KOPT-K1 (cell line): ENCODE measurements around the gene TBL1XR1.

ENCODE experiments used
- H3K27ac ChIP-seq: fragments of 200-600 bp; sonication (generic); 2 replicates; pipeline ENCODE4 v1.5.1; 2016; ENCODE audit warnings: antibody characterized with exemption, mild to moderate bottlenecking, low read depth, low read length; ENCODE audit not compliant: poor library complexity, severe bottlenecking
- H3K36me3 ChIP-seq: fragments of 200-600 bp; sonication (generic); 2 replicates; pipeline ENCODE4 v1.5.1; 2017; ENCODE audit warnings: antibody characterized with exemption, mild to moderate bottlenecking, low read length, moderate library complexity; ENCODE audit not compliant: insufficient read depth
- H3K9me3 ChIP-seq: fragments of 200-600 bp; sonication (generic); 2 replicates; pipeline ENCODE4 v1.5.1; 2017; ENCODE audit warnings: antibody characterized with exemption, low read length, mild to moderate bottlenecking; ENCODE audit not compliant: insufficient read depth, poor library complexity, severe bottlenecking

The TBL1XR1 gene

DNA sequence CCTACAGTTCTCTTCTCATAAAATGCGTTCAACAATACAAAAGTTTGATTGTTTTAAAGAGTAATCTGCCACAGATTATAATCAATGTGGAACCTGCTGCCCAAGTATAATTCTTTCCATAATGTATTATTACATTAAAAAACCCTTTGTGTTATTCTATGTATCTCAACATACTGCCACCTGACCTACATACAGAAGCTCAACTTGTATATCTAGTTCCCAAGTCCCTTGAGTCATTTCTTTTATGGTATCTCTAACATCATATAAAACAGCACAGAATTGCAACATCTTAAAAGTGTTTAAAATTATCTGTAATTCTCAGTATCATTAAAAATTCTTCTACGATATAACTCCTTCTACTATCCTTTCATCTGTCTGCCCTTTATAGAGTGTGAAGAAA, 70.3 kb downstream of the TBL1XR1 start:
- Histone ChIP-seq H3K27ac (no peak overlapping the region), H3K36me3 (peaks cover 49% of the 10 kb centered on the region), H3K9me3 (no peaks in the 10 kb centered on the region)

- Histone ChIP-seq H3K36me3 (peaks cover 41% of the 10 kb centered on the region), H3K27ac (no peak overlapping the region), H3K9me3 (no peaks in the 10 kb centered on the region)
Observed at GRCh38 chr3:177126015-177126773, 71.1 kb downstream of the TBL1XR1 start.

DNA sequence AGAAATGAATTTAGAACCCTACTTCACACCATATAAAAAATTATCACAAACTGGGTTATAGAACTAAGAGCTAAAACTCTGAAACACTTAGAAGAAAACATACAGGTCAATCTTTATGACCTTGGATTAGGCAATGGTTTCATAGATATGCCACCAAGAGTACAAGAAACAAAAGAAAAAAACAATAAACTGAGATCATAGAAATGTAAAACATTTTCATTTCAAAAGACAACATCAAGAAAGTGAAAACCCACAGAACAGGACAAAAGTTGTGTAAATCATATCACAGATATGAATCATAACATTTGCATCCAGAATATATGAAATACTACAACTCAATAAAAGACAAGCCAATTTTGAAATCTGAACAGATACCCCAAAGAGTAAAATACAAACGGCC, 72.4 kb downstream of the TBL1XR1 start:
- no peak overlapping the region for H3K27ac ChIP-seq
- no peaks in the 10 kb centered on the region for H3K9me3 ChIP-seq
- peaks cover 29% of the 10 kb centered on the region for H3K36me3 ChIP-seq

DNA sequence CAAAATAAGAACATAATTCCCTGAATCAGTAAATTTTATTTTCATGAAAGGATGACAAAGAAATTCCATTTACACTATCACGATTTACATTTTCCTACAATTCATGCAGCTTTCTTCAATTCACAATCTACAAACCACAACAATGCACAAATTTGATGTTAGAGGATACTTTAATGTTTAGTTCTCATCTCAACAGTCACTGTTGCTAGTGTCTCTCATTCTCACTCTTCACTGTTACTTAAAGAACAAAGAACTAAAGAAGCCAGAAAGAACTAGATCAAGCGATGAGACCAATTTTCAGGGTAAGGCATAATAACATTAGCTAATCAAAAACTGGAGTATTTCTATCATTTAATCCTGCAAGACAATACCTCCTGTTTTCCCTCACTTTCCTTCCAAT, 73.5 kb downstream of the TBL1XR1 start:
- Histone ChIP-seq H3K27ac (no peak overlapping the region), H3K36me3 (peaks cover 22% of the 10 kb centered on the region), H3K9me3 (no peaks in the 10 kb centered on the region)

- Histone ChIP-seq H3K27ac (no peak overlapping the region), H3K36me3 (peaks cover 9% of the 10 kb centered on the region), H3K9me3 (no peaks in the 10 kb centered on the region)
Observed at GRCh38 chr3:177122183-177122856, 75.0 kb downstream of the TBL1XR1 start.

- peaks cover 4% of the 10 kb centered on the region for H3K36me3 ChIP-seq
- H3K27ac ChIP-seq = no peak overlapping the region
- no peaks in the 10 kb centered on the region for H3K9me3 ChIP-seq
Observed at GRCh38 chr3:177119829-177120228, 77.5 kb downstream of the TBL1XR1 start.

- Histone ChIP-seq H3K27ac (no peak overlapping the region), H3K36me3 (peaks cover 9% of the 10 kb centered on the region), H3K9me3 (no peaks in the 10 kb centered on the region)
Observed at GRCh38 chr3:177114253-177114652, 83.0 kb downstream of the TBL1XR1 start.

DNA sequence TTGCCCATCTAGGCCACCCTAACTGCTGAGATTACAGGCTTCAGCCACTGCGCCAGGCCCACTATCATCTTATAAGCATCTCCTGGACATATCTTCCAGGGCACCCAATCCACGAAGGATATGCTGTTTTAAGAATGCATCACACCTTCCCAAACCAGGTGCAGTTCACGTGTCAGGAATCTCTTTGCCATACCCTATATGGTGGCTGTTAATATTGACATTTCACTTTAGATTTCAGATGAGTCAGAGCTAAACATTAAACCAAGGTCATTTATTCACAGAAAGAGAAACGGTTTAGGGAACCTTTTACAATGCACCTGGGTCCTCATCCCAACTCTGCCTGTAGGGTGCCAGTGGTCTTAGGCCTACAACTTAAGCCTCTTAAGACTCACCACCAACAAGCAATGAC, 85.7 kb downstream of the TBL1XR1 start:
- Histone ChIP-seq H3K36me3 (peaks cover 9% of the 10 kb centered on the region; the same call in 1 of the 2 replicates), H3K27ac (peak overlapping the region; percentile 2), H3K9me3 (no peaks in the 10 kb centered on the region)

GRCh38 chr3:177110895-177111294, 86.4 kb downstream of the TBL1XR1 start:
- Histone ChIP-seq H3K36me3 (peaks cover 9% of the 10 kb centered on the region; the same call in 1 of the 2 replicates), H3K9me3 (no peaks in the 10 kb centered on the region), H3K27ac (peak overlapping the region; percentile 2)

GRCh38 chr3:177110386-177110785, 86.9 kb downstream of the TBL1XR1 start:
- H3K36me3 ChIP-seq = peaks cover 9% of the 10 kb centered on the region; the same call in 1 of the 2 replicates
- H3K27ac ChIP-seq = peak overlapping the region; percentile 2
- no peaks in the 10 kb centered on the region for H3K9me3 ChIP-seq

GRCh38 chr3:177109688-177110330, 87.5 kb downstream of the TBL1XR1 start:
- H3K9me3 ChIP-seq = no peaks in the 10 kb centered on the region
- no peak overlapping the region for H3K27ac ChIP-seq
- peaks cover 9% of the 10 kb centered on the region; the same call in 1 of the 2 replicates for H3K36me3 ChIP-seq

- no peaks in the 10 kb centered on the region for H3K9me3 ChIP-seq
- H3K36me3 ChIP-seq = peaks cover 9% of the 10 kb centered on the region; the same call in 1 of the 2 replicates
- H3K27ac ChIP-seq = no peak overlapping the region
Observed at GRCh38 chr3:177108648-177109047, 88.6 kb downstream of the TBL1XR1 start.

- Histone ChIP-seq H3K27ac (no peak overlapping the region), H3K9me3 (peaks cover 2% of the 10 kb centered on the region), H3K36me3 (peaks cover 6% of the 10 kb centered on the region; the same call in 1 of the 2 replicates)
Observed at GRCh38 chr3:177107461-177108239, 89.6 kb downstream of the TBL1XR1 start.

DNA sequence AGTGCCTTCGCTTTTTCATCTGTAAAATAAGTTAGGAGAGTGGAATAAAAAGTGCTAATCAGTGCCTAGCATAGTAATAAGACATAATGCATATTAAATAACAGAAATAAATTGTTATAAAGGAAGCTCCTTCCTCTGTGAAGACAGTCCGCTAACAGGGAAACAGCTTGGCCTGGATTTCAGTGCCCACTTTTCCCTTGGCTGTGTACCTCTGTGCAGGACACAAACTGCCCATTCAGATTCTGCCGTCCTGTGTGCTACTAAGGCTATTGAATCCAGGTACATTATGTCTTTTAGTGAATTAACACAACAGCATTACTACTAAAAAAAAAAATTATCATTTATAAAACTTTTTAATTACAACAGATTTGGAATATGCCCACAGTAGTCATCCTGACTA, 90.7 kb downstream of the TBL1XR1 start:
- Histone ChIP-seq H3K27ac (no peak overlapping the region), H3K9me3 (peaks cover 6% of the 10 kb centered on the region), H3K36me3 (peaks cover 5% of the 10 kb centered on the region; the same call in 1 of the 2 replicates)
